Karpas-422 (cell line): Measurements from ENCODE around the gene ST8SIA2. TPM values are rescaled to one million over a fixed set of nuclear protein-coding genes. Genes with fewer than 3 reads are reported as not detected.

Experiments
- DNase-seq: peaks from one replicate; pipeline ENCODE4 v3.0.0-alpha.2; 2015
- H2AFZ ChIP-seq: fragments of 200-600 bp; sonication (generic); 2 replicates; pipeline ENCODE4 v1.6.1; 2014; ENCODE audit warnings: antibody characterized with exemption, low read length, mixed read lengths
- H3K27ac ChIP-seq: fragments of 200-600 bp; sonication (generic); 2 replicates; pipeline ENCODE4 v1.5.1; 2014; ENCODE audit warnings: mild to moderate bottlenecking, low read length, moderate library complexity
- H3K27me3 ChIP-seq: fragments of 200-600 bp; sonication (generic); 2 replicates; pipeline ENCODE4 v1.6.1; 2014; ENCODE audit warnings: low read length, mixed read lengths
- H3K36me3 ChIP-seq: fragments of 200-600 bp; sonication (generic); 2 replicates; pipeline ENCODE4 v1.6.1; 2014; ENCODE audit warnings: low read length, mixed read lengths; ENCODE audit not compliant: insufficient read depth
- H3K4me1 ChIP-seq: fragments of 200-600 bp; sonication (generic); 2 replicates; pipeline ENCODE4 v1.6.1; 2014; ENCODE audit warnings: mild to moderate bottlenecking, low read length, mixed read lengths
- H3K4me2 ChIP-seq: fragments of 200-600 bp; sonication (generic); 2 replicates; pipeline ENCODE4 v1.6.1; 2014; ENCODE audit warnings: low read length, low read depth, mild to moderate bottlenecking; ENCODE audit not compliant: poor library complexity, severe bottlenecking
- H3K4me3 ChIP-seq: fragments of 200-600 bp; sonication (generic); 2 replicates; pipeline ENCODE4 v1.5.1; 2014; ENCODE audit warnings: mild to moderate bottlenecking, antibody characterized with exemption, low read length, mixed read lengths
- H3K79me2 ChIP-seq: fragments of 200-600 bp; sonication (generic); 2 replicates; pipeline ENCODE4 v1.6.1; 2014; ENCODE audit warnings: mild to moderate bottlenecking, low read length, mixed read lengths
- H3K9ac ChIP-seq: fragments of 200-600 bp; sonication (generic); 2 replicates; pipeline ENCODE4 v1.6.0; 2014; ENCODE audit warnings: low read length
- H3K9me2 ChIP-seq: fragments of 200-600 bp; sonication (generic), shearing (Covaris generic); replicated peaks from 2 replicates; pipeline ENCODE4 v1.6.0; 2014; ENCODE audit warnings: mild to moderate bottlenecking, low read length, moderate library complexity; ENCODE audit not compliant: insufficient read depth
- H3K9me3 ChIP-seq: fragments of 300-700, 200-600 bp; sonication (generic); 2 replicates; pipeline ENCODE4 v1.6.1; 2014; ENCODE audit warnings: low read length, mixed read lengths
- H4K20me1 ChIP-seq: fragments of 200-600 bp; sonication (generic); 2 replicates; pipeline ENCODE4 v1.6.1; 2014; ENCODE audit warnings: mild to moderate bottlenecking, antibody characterized with exemption, low read length, low read depth; ENCODE audit not compliant: insufficient read depth
- total RNA-seq: library from RNA; depleted of rRNA; stranded (reverse); fragments of >200 nt; shearing (Covaris generic); gene quantifications from 2 replicates; pipeline ENCODE4 v1.2.3, GENCODE V29; 2014; ENCODE audit warnings: low replicate concordance

Gene ST8SIA2
- total RNA-seq, 1 experiment from 2014 or later = not detected

- Histone ChIP-seq H3K27ac (no peak overlapping the region), H4K20me1 (no peaks in the 10 kb centered on the region), H2AFZ (no peak overlapping the region), H3K9me2 (no peaks in the 10 kb centered on the region), H3K27me3 (no peaks in the 10 kb centered on the region), H3K4me2 (no peak overlapping the region), H3K79me2 (no peaks in the 10 kb centered on the region), H3K9ac (no peak overlapping the region), H3K36me3 (no peaks in the 10 kb centered on the region), H3K9me3 (no peaks in the 10 kb centered on the region), H3K4me3 (no peak overlapping the region), H3K4me1 (peaks cover 6% of the 10 kb centered on the region; the same call in 1 of the 2 replicates)
- no peak for DNase-seq
Measured at GRCh38 chr15:92435145-92435544, 41.5 kb downstream of the ST8SIA2 start.

- no peak overlapping the region for H2AFZ ChIP-seq
- no peaks in the 10 kb centered on the region for H3K9me2 ChIP-seq
- no peaks in the 10 kb centered on the region for H3K36me3 ChIP-seq
- no peaks in the 10 kb centered on the region for H3K79me2 ChIP-seq
- H3K9ac ChIP-seq = no peak overlapping the region
- H3K27ac ChIP-seq = no peak overlapping the region
- no peak overlapping the region for H3K4me2 ChIP-seq
- H3K27me3 ChIP-seq = no peaks in the 10 kb centered on the region
- H3K4me3 ChIP-seq = no peak overlapping the region
- no peaks in the 10 kb centered on the region for H3K9me3 ChIP-seq
- no peaks in the 10 kb centered on the region for H4K20me1 ChIP-seq
- no peak for DNase-seq
- H3K4me1 ChIP-seq = peaks cover 6% of the 10 kb centered on the region; the same call in 1 of the 2 replicates
Measured at GRCh38 chr15:92438471-92438870, 44.8 kb downstream of the ST8SIA2 start.

DNA sequence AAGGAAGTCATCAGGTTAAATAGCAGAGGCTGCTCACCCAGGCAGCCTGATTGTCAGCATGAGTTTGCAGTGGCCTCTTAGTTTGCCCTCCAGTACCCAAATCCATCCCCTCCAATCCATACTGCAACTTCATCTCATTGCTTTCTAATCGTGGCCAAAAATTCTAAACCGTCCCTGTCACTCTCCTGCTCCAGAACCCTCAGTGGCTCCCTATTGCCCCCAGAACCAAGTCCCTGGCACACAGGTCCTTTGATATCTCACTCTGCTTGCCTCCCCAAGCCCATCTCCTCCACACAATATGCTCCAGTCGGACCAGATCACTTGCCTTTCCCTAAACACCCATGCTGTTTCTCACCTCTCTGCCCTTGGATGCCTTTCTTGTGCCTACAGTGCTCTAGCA, 49.7 kb downstream of the ST8SIA2 start:
- peaks cover 5% of the 10 kb centered on the region; the same call in 1 of the 2 replicates for H3K4me1 ChIP-seq
- no peaks in the 10 kb centered on the region for H4K20me1 ChIP-seq
- H3K4me3 ChIP-seq = no peak overlapping the region
- no peaks in the 10 kb centered on the region for H3K36me3 ChIP-seq
- H3K79me2 ChIP-seq = no peaks in the 10 kb centered on the region
- no peak overlapping the region for H3K9ac ChIP-seq
- no peak overlapping the region for H3K4me2 ChIP-seq
- no peaks in the 10 kb centered on the region for H3K9me2 ChIP-seq
- H3K27ac ChIP-seq = no peak overlapping the region
- no peaks in the 10 kb centered on the region for H3K27me3 ChIP-seq
- H3K9me3 ChIP-seq = no peaks in the 10 kb centered on the region
- no peak for DNase-seq
- H2AFZ ChIP-seq = no peak overlapping the region

DNA sequence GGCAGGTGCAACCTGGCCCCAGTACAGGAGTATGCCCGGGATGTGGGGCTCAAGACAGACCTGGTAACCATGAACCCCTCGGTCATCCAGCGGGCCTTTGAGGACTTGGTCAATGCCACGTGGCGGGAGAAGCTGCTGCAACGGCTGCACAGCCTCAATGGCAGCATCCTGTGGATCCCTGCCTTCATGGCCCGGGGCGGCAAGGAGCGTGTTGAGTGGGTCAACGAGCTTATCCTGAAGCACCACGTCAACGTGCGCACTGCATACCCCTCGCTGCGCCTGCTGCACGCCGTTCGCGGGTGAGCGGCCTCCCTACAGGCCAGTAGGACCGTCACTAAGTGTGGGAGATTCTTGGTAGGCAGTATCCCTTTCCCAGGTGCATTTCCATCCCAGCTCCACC, 51.0 kb downstream of the ST8SIA2 start:
- H3K36me3 ChIP-seq = no peaks in the 10 kb centered on the region
- H3K4me3 ChIP-seq = no peak overlapping the region
- H3K27me3 ChIP-seq = no peaks in the 10 kb centered on the region
- H4K20me1 ChIP-seq = no peaks in the 10 kb centered on the region
- no peaks in the 10 kb centered on the region for H3K4me1 ChIP-seq
- H3K79me2 ChIP-seq = no peaks in the 10 kb centered on the region
- H3K9me2 ChIP-seq = no peaks in the 10 kb centered on the region
- no peak overlapping the region for H3K4me2 ChIP-seq
- no peak for DNase-seq
- no peak overlapping the region for H3K27ac ChIP-seq
- no peak overlapping the region for H2AFZ ChIP-seq
- no peaks in the 10 kb centered on the region for H3K9me3 ChIP-seq
- H3K9ac ChIP-seq = no peak overlapping the region

GRCh38 chr15:92448370-92448769, 54.7 kb downstream of the ST8SIA2 start:
- H3K79me2 ChIP-seq = no peaks in the 10 kb centered on the region
- no peak overlapping the region for H3K4me2 ChIP-seq
- no peaks in the 10 kb centered on the region for H3K36me3 ChIP-seq
- no peak for DNase-seq
- H3K27me3 ChIP-seq = no peaks in the 10 kb centered on the region
- H3K4me3 ChIP-seq = no peak overlapping the region
- H3K9ac ChIP-seq = no peak overlapping the region
- no peaks in the 10 kb centered on the region for H3K9me2 ChIP-seq
- H2AFZ ChIP-seq = no peak overlapping the region
- peaks cover 25% of the 10 kb centered on the region for H3K4me1 ChIP-seq
- H4K20me1 ChIP-seq = no peaks in the 10 kb centered on the region
- H3K27ac ChIP-seq = no peak overlapping the region
- H3K9me3 ChIP-seq = no peaks in the 10 kb centered on the region

GRCh38 chr15:92449476-92449875, 55.8 kb downstream of the ST8SIA2 start:
- Histone ChIP-seq H3K36me3 (no peaks in the 10 kb centered on the region), H3K27ac (no peak overlapping the region), H2AFZ (no peak overlapping the region), H3K9me3 (no peaks in the 10 kb centered on the region), H3K27me3 (no peaks in the 10 kb centered on the region), H3K9ac (no peak overlapping the region), H3K4me1 (peaks cover 25% of the 10 kb centered on the region), H3K4me2 (no peak overlapping the region), H3K9me2 (no peaks in the 10 kb centered on the region), H4K20me1 (no peaks in the 10 kb centered on the region), H3K4me3 (no peak overlapping the region), H3K79me2 (no peaks in the 10 kb centered on the region)
- no peak for DNase-seq

DNA sequence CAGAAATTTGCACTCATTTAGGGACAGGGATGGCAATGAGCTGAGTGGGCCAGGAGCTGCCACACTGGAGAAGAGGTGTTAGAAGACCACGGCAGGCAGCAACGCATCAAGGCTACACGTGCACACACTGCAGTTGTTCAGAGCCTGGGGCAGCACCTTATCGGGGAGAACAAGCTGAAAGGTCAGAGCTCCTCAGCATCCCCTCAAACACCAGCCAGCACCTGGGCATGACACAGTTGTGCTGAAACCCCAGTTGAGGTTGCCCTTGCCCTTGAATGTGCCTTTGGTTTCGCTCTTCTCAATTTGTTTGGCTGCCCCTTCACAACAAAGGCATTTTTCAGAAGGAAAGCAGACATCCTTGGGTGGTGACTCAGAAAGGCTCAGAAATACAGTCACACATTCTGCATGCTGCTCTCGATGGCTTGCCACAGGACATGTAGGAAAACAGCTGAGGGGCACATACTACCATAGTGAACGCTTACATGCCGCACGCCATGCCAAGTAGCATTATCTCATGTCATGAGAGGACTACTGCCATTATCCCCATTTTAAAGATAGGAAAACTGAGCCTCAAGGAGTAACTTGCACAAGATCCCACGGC, 57.6 kb downstream of the ST8SIA2 start:
- Histone ChIP-seq H3K9ac (no peak overlapping the region), H3K79me2 (no peaks in the 10 kb centered on the region), H3K27ac (no peak overlapping the region), H3K36me3 (no peaks in the 10 kb centered on the region), H3K4me3 (no peak overlapping the region), H3K4me1 (peaks cover 25% of the 10 kb centered on the region), H2AFZ (no peak overlapping the region), H3K9me2 (no peaks in the 10 kb centered on the region), H3K9me3 (no peaks in the 10 kb centered on the region), H3K4me2 (no peak overlapping the region), H3K27me3 (no peaks in the 10 kb centered on the region), H4K20me1 (no peaks in the 10 kb centered on the region)
- no peak for DNase-seq

DNA sequence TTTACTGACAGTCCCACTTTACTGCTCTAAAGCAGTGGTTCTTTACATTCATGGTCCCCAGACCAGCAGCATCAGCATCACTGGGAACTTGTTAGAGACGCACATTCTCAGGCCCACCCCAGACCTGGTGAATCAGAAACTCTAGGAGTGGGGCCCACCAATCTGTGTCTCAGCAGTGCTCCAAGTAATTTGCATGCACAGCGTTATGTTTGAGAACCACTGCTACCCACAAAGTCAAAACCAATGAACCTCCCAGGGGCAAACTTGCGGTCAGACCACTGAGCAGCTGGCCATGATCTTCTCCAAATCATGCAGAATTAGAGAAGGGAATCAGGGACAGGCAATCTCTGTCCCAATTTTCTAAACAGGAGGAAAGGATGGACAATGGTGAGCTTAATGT, 58.5 kb downstream of the ST8SIA2 start:
- H2AFZ ChIP-seq = no peak overlapping the region

More for the DNA sequence above, 58.5 kb downstream of the ST8SIA2 start:
- Histone ChIP-seq H3K27me3 (no peaks in the 10 kb centered on the region), H3K4me3 (no peak overlapping the region), H3K9me2 (no peaks in the 10 kb centered on the region), H3K4me1 (peaks cover 25% of the 10 kb centered on the region), H3K79me2 (no peaks in the 10 kb centered on the region), H3K36me3 (no peaks in the 10 kb centered on the region), H3K27ac (no peak overlapping the region), H3K9ac (no peak overlapping the region), H4K20me1 (no peaks in the 10 kb centered on the region), H3K4me2 (no peak overlapping the region), H3K9me3 (no peaks in the 10 kb centered on the region)
- no peak for DNase-seq
